ENCODE measurements around the gene RPL38.

The RPL38 gene

GRCh38 chr17:74245871-74246270, 42.4 kb downstream of the RPL38 start:
- no peak for DNase-seq (ENCODE audit: low read depth, low spot score)

GRCh38 chr17:74249590-74250270, 46.3 kb downstream of the RPL38 start:
- DNase-seq (ENCODE audit: low read depth, low spot score): no peak

GRCh38 chr17:74250324-74250995, 47.0 kb downstream of the RPL38 start:
- DNase-seq (ENCODE audit: low read depth, low spot score): no peak

GRCh38 chr17:74251051-74251450, 47.6 kb downstream of the RPL38 start:
- no peak for DNase-seq (ENCODE audit: low read depth, low spot score)

- no peak for DNase-seq (ENCODE audit: low read depth, low spot score)
These were observed 48.1 kb downstream of the RPL38 start for GRCh38 chr17:74251569-74251968.

- DNase-seq (ENCODE audit: low read depth, low spot score): no peak
These were observed 48.7 kb downstream of the RPL38 start for GRCh38 chr17:74252211-74252610.

GRCh38 chr17:74253036-74253435, 49.6 kb downstream of the RPL38 start:
- DNase-seq (ENCODE audit: low read depth, low spot score): no peak

GRCh38 chr17:74257311-74257710, 53.8 kb downstream of the RPL38 start:
- no peak for DNase-seq (ENCODE audit: low read depth, low spot score)

- DNase-seq (ENCODE audit: low read depth, low spot score): no peak
These were observed 56.4 kb downstream of the RPL38 start for GRCh38 chr17:74259667-74260524.

Data from iPS DF 19.7 (cell line).